Measurements from ENCODE around the gene ANKRD33B. TPM values are rescaled to one million over a fixed set of nuclear protein-coding genes. Genes with fewer than 3 reads are reported as not detected.

Gene ANKRD33B
- total and polyA plus RNA-seq, 5 experiments from 2014 or later: 0.06 to 1.2 (median 1.1) TPM; not detected in 2

DNA sequence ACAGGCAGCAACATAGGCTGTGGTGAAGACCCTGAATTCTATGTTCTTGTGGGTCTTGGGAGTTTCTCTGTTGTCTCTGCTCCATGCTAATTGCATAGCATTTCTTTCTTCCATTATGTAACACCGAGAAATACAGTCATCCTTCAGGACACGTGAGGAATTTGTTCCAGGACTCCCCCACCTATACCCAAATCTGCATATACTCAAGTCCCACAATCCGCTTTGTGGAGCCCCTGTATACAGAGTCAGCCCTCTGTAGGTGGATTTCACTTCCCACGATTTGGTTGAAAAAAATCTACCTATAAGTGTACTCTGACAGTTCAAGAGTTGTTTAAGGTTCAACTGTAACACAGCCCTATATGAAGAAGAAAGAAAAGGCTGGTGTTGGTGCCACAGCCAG lies 22.1 kb downstream of the ANKRD33B start:
- Mint-ChIP-seq H3K4me3 (no peak overlapping the region), H3K9me3 (peaks cover 0 to 20% (median 8%) of the 10 kb centered on the region in 9 donors), H3K36me3 (peaks cover 0 to 9% (median 9%) of the 10 kb centered on the region in 3 donors), H3K4me1 (peaks cover 0 to 42% (median 4%) of the 10 kb centered on the region in 4 donors), H3K27ac (no peak overlapping the region), H3K27me3 (peaks cover 7 to 31% (median 20%) of the 10 kb centered on the region in 5 donors)
- no peak for ATAC-seq
- peak in 1 of 10 donors; percentile 16 for DNase-seq
- POLR2A ChIA-PET: no interaction called here

DNA sequence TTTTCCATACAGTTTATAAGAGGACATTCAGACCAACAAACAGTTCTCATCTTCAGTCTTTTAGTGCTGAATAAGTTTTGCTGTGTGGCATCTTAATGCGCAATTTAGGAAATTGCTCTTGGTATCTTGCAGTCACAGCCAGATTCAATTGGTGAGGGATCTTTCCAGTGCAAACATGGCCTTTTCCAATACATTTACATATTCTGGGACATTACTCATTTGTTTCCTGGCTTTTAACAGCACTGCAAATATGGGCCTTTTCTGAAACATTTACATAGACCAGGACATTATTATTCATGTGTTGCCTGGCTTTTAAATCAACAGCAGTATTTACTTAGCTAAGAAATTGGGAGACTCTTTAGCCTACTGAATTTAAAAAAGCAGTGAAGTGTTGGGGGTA lies 22.7 kb downstream of the ANKRD33B start:
- POLR2A ChIA-PET: no interaction called here
- Mint-ChIP-seq H3K36me3 (peaks cover 0 to 9% (median 9%) of the 10 kb centered on the region in 3 donors), H3K27ac (no peak overlapping the region), H3K27me3 (peaks cover 7 to 31% (median 20%) of the 10 kb centered on the region in 5 donors), H3K4me1 (peaks cover 0 to 37% (median 4%) of the 10 kb centered on the region in 4 donors), H3K9me3 (peaks cover 0 to 20% (median 8%) of the 10 kb centered on the region in 9 donors), H3K4me3 (no peak overlapping the region)
- no peak for DNase-seq
- ATAC-seq: no peak

DNA sequence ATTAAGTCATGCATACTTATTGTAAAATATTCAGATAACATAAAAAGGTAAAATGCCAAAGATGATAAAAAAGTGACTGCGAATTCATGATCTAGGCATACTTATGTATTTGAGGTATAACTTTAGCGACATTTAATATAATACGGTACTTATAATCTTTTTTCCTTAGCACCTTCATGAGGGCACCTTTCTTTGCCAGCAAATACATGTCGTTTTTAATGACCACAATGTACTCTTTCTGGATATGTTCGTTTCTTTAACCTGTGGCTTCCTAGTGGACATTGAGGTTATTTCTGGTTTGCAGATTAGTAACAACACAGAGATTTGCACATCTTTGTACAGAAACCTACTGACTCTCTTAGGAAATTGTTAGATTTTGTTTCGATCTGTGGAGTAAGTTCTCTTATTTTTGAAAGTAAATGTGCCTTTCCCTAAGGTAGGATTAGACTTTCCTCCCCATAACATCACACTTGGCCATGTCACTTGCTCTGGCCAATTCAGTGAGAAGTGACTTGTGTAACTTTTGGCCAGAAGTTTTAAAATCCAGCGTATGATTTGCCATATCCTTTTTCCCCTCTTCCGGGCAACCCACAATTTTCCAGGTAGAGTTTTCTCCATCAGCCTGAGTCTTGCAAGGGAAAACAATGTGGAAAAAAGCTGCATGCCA lies 24.4 kb downstream of the ANKRD33B start:
- peaks cover 4 to 24% (median 17%) of the 10 kb centered on the region in 5 donors for H3K27me3 Mint-ChIP-seq
- H3K36me3 Mint-ChIP-seq: peaks cover 0 to 9% (median 9%) of the 10 kb centered on the region in 3 donors
- no peak overlapping the region for H3K4me3 Mint-ChIP-seq
- H3K27ac Mint-ChIP-seq: no peak overlapping the region
- ATAC-seq (no peak), DNase-seq (no peak)
- peaks cover 0 to 28% (median 3%) of the 10 kb centered on the region in 4 donors for H3K4me1 Mint-ChIP-seq
- POLR2A ChIA-PET: no interaction called here
- peaks cover 0 to 20% (median 8%) of the 10 kb centered on the region in 9 donors for H3K9me3 Mint-ChIP-seq

DNA sequence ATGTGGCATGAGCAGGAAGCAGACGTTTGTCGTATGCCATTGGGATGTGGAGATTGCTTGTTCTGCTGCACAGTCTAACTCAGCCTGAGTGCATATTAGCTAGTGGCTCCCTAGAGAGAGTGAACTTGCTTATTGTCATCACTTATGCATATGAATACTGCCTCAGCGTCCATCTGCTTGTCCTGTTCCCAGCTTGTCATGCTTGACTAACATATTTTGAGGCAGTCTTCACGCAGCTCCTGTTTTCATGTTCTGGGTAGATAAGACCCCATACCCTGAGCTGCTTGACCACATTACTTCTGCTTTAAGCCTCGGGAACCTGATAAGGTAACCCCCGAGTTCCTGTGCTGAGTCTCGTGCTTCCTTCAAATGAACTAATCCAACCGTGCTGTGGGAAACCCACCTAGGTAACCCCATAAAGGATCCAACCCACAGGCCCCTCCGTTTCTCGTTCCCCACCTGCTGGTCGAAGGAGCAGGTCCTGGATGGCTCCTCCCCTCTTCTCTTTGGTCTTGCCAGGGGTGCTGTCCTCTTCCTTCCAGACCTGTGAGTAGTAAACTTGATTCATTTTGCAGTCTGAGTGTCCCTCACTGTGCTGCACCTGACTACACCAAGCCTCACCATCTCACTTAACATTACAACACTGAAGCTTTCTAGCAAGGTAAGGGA lies 25.0 kb downstream of the ANKRD33B start:
- H3K4me1 Mint-ChIP-seq: peaks cover 0 to 25% (median 1%) of the 10 kb centered on the region in 4 donors
- DNase-seq (peak in 1 of 10 donors; percentile 13), ATAC-seq (no peak)

DNA sequence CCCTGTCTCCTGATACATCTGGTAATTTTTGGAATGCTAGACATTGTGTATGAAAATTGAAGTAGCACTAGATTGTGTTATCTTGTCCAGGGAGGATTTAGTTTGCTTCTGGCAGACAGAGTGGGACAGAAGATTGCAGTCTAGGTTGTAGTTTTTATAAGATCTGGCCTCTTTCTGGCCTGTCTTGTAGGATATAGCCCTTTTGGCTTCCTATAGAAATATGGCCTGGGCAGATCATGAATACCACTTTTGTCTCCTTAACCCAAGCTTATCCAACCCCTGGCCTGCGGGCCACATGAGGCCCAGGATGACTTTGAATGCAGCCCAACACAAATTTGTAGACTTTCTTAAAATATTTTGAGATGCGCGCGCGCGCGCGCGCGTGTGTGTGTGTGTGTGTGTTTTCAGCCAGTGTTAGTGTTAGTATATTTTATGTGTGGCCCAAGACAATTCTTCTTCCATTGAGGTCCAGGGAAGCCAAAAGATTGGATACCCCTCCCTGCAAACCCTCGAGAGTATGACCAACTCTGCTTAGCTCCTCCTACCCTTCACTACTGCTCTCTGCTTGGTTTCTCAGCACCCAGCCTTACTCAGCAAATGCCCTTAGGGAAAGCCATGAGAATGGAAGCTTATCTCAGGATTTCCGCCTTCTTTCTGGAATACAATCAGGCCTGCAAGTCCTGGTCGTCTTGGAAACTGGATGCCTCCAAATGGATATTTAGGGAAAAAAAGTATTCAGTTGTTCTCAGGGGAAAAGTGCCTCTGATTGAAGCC lies 26.5 kb downstream of the ANKRD33B start:
- POLR2A ChIA-PET: no interaction called here
- peaks cover 0 to 12% (median 6%) of the 10 kb centered on the region in 5 donors for H3K27me3 Mint-ChIP-seq
- no peak for ATAC-seq

More for the DNA sequence above, 25.0 kb downstream of the ANKRD33B start:
- POLR2A ChIA-PET: no interaction called here
- Mint-ChIP-seq H3K9me3 (peaks cover 0 to 20% (median 8%) of the 10 kb centered on the region in 9 donors), H3K4me3 (peak overlapping the region in 1 of 10 donors; percentile 39), H3K27ac (peak overlapping the region in 2 of 10 donors; percentile 7), H3K36me3 (peaks cover 0 to 9% (median 9%) of the 10 kb centered on the region in 3 donors), H3K27me3 (peaks cover 4 to 19% (median 14%) of the 10 kb centered on the region in 5 donors)

DNA sequence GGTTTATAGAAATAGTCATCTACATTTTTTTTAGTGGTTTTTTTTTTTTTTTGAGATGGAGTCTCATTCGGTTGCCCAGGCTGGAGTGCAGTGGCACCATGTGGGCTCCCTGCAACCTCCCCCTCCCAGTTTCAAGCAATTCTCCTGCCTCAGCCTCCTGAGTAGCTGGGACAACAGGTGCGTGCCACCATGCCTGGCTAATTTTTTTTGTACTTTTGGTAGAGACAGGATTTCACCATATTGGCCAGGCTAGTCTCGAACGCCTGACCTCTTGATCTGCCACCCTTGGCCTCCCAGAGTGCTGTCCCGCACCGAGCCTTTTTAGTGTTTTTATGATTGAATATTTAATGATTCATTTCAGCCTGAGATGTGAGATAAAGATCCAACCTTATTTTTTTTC lies 27.3 kb downstream of the ANKRD33B start:
- POLR2A ChIA-PET: no interaction called here
- Mint-ChIP-seq H3K4me3 (no peak overlapping the region), H3K27me3 (peaks cover 0 to 10% (median 3%) of the 10 kb centered on the region in 5 donors), H3K4me1 (peaks cover 0 to 19% (median 2%) of the 10 kb centered on the region in 4 donors), H3K9me3 (peaks cover 0 to 21% (median 10%) of the 10 kb centered on the region in 9 donors), H3K36me3 (peaks cover 0 to 9% (median 9%) of the 10 kb centered on the region in 3 donors), H3K27ac (no peak overlapping the region)
- DNase-seq (peak in 1 of 10 donors; percentile 13), ATAC-seq (no peak)

More for the DNA sequence above, 26.5 kb downstream of the ANKRD33B start:
- H3K4me1 Mint-ChIP-seq: peaks cover 0 to 17% (median 0%) of the 10 kb centered on the region in 4 donors
- H3K9me3 Mint-ChIP-seq: peaks cover 0 to 20% (median 10%) of the 10 kb centered on the region in 9 donors
- no peak overlapping the region for H3K27ac Mint-ChIP-seq
- DNase-seq: peak in 1 of 10 donors; percentile 4
- H3K4me3 Mint-ChIP-seq: no peak overlapping the region
- peaks cover 0 to 9% (median 9%) of the 10 kb centered on the region in 3 donors for H3K36me3 Mint-ChIP-seq

DNA sequence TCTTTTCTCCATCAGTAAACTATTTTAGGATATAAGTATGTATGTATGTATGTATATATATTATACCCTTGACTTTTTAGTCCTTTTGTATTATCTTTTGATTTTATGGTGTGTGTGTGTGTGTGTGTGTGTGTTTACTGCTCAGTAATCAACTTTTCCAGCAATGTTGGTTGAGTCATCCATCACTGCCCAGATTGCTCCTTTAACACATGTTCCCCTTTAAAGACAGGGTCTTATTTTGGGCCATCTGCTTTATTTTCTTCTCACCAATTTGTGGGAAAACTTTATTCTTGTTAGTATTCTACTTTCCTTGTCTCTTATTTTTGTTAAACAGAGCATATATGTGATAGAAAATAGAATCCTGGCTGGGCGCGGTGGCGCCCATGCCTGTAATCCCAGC lies 28.1 kb downstream of the ANKRD33B start:
- Mint-ChIP-seq H3K4me3 (no peak overlapping the region), H3K27me3 (peaks cover 1 to 10% (median 3%) of the 10 kb centered on the region in 5 donors), H3K36me3 (peaks cover 0 to 16% (median 9%) of the 10 kb centered on the region in 3 donors), H3K27ac (no peak overlapping the region), H3K4me1 (peaks cover 0 to 24% (median 6%) of the 10 kb centered on the region in 4 donors), H3K9me3 (peaks cover 0 to 27% (median 10%) of the 10 kb centered on the region in 9 donors)
- DNase-seq: no peak
- no peak for ATAC-seq
- POLR2A ChIA-PET: no interaction called here

DNA sequence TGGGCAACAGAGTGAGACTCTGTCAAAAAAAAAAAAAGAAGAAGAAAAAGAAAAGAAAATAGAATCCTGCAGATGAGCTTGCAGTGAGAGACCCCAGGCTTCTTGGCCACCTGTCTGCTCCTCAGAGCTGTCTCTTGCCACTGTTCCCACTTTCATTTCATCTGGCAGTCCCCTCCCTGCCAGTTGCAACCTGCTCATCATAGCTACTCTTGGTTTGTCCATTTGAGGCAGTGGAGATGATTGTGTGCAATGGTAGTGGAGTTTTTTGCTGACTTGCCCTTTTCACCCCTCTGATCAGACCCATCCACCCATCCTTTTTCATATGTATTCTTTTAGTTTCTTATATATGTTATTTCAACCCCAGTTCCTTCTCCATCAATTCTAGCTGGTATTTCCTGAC lies 28.7 kb downstream of the ANKRD33B start:
- POLR2A ChIA-PET: interaction anchor here (0.5 kb wide), 1 partner anchor 207 kb away, joined by 5 read pairs; no protein-coding TSS in a partner anchor

DNA sequence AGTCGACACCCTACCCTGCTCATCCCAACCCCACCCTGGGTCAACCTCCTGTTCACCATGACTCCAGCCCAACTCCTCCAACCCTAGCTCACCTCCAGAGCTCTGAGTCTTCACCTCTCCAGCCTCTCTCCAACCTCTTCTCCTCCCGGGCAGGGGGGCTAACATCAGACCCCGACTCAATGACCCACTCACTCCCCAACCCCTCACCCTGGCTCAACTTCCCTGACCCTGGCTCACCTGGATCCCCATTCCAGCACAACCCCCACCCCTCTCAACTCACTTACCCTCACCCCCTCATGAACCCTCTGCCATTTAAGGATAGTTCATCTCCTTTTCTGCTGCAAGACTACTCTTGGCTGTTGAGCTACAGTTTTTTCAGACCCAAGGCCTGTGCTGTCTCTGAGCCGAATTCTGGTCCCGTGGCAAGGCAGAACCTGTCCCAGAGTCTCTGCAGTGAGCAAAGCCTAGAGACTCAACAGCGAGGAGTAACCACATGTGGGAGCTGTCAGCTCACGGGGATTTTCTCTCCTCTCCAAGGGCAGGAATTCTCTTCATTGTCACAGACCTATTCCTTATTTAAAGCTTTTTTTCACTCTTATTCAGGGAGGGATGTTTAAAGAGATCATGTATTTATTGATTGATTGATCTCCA lies 29.8 kb downstream of the ANKRD33B start:
- Mint-ChIP-seq H3K36me3 (peaks cover 0 to 24% (median 10%) of the 10 kb centered on the region in 3 donors), H3K27ac (no peak overlapping the region), H3K9me3 (peaks cover 0 to 31% (median 10%) of the 10 kb centered on the region in 9 donors), H3K4me1 (peaks cover 0 to 24% (median 6%) of the 10 kb centered on the region in 4 donors), H3K27me3 (peaks cover 1 to 16% (median 4%) of the 10 kb centered on the region in 5 donors), H3K4me3 (no peak overlapping the region)
- DNase-seq (peak in 1 of 10 donors; percentile 23), ATAC-seq (no peak)
- POLR2A ChIA-PET: interaction anchor here (0.7 kb wide), 1 partner anchor 42 kb away, joined by 7 read pairs; no protein-coding TSS in a partner anchor

More for the DNA sequence above, 28.7 kb downstream of the ANKRD33B start:
- Mint-ChIP-seq H3K36me3 (peaks cover 0 to 22% (median 10%) of the 10 kb centered on the region in 3 donors), H3K4me3 (no peak overlapping the region), H3K4me1 (peaks cover 0 to 24% (median 6%) of the 10 kb centered on the region in 4 donors), H3K27ac (no peak overlapping the region), H3K9me3 (peaks cover 0 to 31% (median 10%) of the 10 kb centered on the region in 9 donors), H3K27me3 (peaks cover 1 to 11% (median 4%) of the 10 kb centered on the region in 5 donors)
- DNase-seq (no peak), ATAC-seq (no peak)

DNA sequence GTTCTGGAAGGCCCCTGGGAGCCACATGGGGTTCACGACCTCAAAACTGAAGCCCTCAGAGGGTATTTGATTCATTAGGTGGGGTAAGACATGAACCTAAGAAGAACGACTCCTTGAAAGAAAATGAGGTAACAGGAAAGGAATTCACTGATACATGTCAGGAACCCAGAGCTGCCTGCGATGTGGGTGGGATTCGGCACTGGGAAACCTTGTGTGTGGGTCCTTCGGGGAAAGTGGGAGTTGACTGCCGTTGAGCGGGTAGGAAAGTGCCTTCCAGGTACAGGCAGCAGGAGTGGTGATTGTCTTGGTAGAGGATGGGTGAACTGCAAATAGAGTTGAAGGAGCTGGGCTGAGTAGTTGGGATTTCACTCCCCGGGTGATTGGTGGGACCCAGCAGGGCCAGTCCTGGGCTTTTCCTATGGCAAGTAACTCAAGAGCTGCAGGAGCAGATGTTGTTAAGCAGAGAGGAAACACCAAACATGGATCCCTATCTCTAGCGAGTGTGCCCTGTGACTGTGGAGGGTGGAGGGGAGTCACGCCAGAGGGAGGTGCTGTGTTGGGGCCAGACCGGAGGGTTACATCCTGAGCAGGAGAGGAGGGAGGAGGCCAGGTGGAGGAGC lies 30.8 kb downstream of the ANKRD33B start:
- peaks cover 0 to 22% (median 2%) of the 10 kb centered on the region in 3 donors for H3K36me3 Mint-ChIP-seq
- ATAC-seq (no peak), DNase-seq (peak in 1 of 10 donors; percentile 37)
- POLR2A ChIA-PET: no interaction called here
- peaks cover 0 to 24% (median 2%) of the 10 kb centered on the region in 9 donors for H3K9me3 Mint-ChIP-seq
- no peak overlapping the region for H3K27ac Mint-ChIP-seq
- peaks cover under 1 to 17% (median 4%) of the 10 kb centered on the region in 5 donors for H3K27me3 Mint-ChIP-seq
- peaks cover 0 to 24% (median 6%) of the 10 kb centered on the region in 4 donors for H3K4me1 Mint-ChIP-seq
- H3K4me3 Mint-ChIP-seq: peak overlapping the region in 1 of 10 donors; percentile 7

DNA sequence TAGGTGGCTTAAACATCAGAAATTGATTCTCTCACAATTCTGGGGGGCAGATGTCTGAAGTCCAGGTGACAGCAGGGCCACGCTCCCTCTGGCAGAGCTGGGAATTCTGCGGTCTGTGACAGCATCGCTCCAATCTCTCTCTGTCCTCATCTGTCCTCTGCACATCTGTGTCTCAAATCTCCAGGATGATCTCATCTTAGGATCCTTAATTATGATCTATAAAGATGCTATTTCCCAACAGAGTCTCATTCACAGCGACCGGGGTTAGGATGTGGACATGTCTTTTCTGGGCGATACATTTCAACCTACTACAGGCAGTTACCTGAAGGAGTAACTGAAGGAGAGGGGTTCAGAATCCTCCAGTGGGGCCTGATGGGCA lies 31.4 kb downstream of the ANKRD33B start:
- peaks cover 0 to 18% (median 2%) of the 10 kb centered on the region in 9 donors for H3K9me3 Mint-ChIP-seq
- H3K4me3 Mint-ChIP-seq: no peak overlapping the region
- peaks cover 0 to 17% (median 4%) of the 10 kb centered on the region in 5 donors for H3K27me3 Mint-ChIP-seq
- ATAC-seq (no peak), DNase-seq (peak in 1 of 10 donors; percentile 15)
- POLR2A ChIA-PET: no interaction called here
- peaks cover 0 to 28% (median 6%) of the 10 kb centered on the region in 4 donors for H3K4me1 Mint-ChIP-seq
- peaks cover 0 to 17% (median 1%) of the 10 kb centered on the region in 3 donors for H3K36me3 Mint-ChIP-seq
- H3K27ac Mint-ChIP-seq: no peak overlapping the region
